ENCODE measurements around the gene C10orf105.

C10orf105 gene

DNA sequence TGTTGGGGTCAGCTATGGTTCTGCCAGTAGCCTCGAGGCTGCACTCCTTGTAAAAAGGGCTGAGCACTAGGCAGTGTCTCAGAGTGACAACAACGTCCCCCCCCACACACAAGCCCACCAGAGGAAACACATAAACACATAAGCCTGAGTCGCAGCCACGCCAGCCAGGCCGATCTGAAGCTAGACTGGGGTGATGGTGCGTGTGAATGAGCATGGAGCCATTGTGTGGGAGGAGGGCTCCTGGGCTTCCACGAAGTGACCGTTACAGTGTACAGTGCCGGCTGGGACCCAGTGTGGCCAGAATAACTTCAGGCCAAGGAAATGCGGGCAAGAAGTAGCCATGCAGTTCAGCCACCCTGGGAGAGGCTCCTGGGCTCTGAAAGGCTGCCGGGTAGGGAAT, 3.7 kb upstream of the C10orf105 start:
- H3K4me3 ChIP-seq (ENCODE audit: low read depth, low read length) = no peak overlapping the region
- no peaks in the 10 kb centered on the region for H3K36me3 ChIP-seq (ENCODE audit: control insufficient read depth, insufficient read depth, low read length)
- H3K4me1 ChIP-seq (ENCODE audit: control insufficient read depth, insufficient read depth, low read length) = peaks cover 15% of the 10 kb centered on the region
- no peak overlapping the region for H3K9ac ChIP-seq (ENCODE audit: low read length)
- H3K27ac ChIP-seq (ENCODE audit: low read depth, low read length) = no peak overlapping the region
- no peaks in the 10 kb centered on the region for H3K9me3 ChIP-seq (ENCODE audit: control insufficient read depth, insufficient read depth, low read depth, low read length)
- H3K27me3 ChIP-seq (ENCODE audit: control insufficient read depth, insufficient read depth, low read length) = peaks cover 13% of the 10 kb centered on the region; the same call in 1 of the 2 replicates

DNA sequence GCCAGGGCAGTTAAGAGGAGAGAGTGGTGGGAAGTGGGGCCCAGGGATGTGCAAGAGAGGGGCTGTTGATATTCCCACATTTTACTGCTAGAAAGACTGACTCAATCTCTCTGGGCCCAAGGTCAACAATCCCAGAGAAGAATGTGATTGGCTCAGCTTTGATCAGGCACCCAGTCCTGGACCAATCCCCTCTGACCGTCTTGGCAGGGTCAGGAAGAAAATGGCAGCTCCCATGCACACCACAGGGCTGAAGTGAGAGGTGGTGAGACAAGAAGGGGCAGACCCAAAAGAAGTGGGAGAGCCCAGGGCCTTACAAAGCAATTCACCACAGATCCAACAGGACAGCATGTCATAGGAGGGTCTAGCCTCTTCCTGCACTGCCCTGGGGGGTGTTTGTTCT, 3.3 kb upstream of the C10orf105 start:
- H3K4me1 ChIP-seq (ENCODE audit: control insufficient read depth, insufficient read depth, low read length) = peaks cover 15% of the 10 kb centered on the region
- no peaks in the 10 kb centered on the region for H3K36me3 ChIP-seq (ENCODE audit: control insufficient read depth, insufficient read depth, low read length)
- no peak overlapping the region for H3K9ac ChIP-seq (ENCODE audit: low read length)
- H3K27me3 ChIP-seq (ENCODE audit: control insufficient read depth, insufficient read depth, low read length) = peaks cover 13% of the 10 kb centered on the region; the same call in 1 of the 2 replicates
- H3K9me3 ChIP-seq (ENCODE audit: control insufficient read depth, insufficient read depth, low read depth, low read length) = no peaks in the 10 kb centered on the region
- no peak overlapping the region for H3K4me3 ChIP-seq (ENCODE audit: low read depth, low read length)
- H3K27ac ChIP-seq (ENCODE audit: low read depth, low read length) = no peak overlapping the region

DNA sequence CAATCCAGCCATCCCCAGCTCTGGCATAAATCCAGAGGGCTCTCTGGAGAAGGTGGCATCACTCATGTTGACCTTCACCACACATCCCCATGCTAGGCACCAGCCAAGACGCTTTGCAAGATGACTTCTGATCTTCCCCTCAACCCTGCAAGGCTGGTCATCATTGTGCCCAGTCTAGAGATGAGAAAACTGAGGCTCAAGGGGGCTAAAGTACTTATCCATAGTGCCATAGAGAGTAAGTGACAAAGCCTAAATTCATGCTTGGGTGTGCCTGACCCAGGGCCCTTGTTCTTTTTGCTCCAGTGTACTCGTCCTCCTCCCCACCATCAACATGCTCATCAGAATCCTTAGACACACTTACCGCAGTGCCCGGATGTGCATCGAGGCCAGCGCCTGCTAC, 1.7 kb upstream of the C10orf105 start:
- no peaks in the 10 kb centered on the region for H3K9me3 ChIP-seq (ENCODE audit: control insufficient read depth, insufficient read depth, low read depth, low read length)
- H3K9ac ChIP-seq (ENCODE audit: low read length) = no peak overlapping the region
- no peaks in the 10 kb centered on the region for H3K36me3 ChIP-seq (ENCODE audit: control insufficient read depth, insufficient read depth, low read length)
- H3K27me3 ChIP-seq (ENCODE audit: control insufficient read depth, insufficient read depth, low read length) = peaks cover 13% of the 10 kb centered on the region; the same call in 1 of the 2 replicates
- no peak overlapping the region for H3K4me3 ChIP-seq (ENCODE audit: low read depth, low read length)
- H3K27ac ChIP-seq (ENCODE audit: low read depth, low read length) = no peak overlapping the region
- H3K4me1 ChIP-seq (ENCODE audit: control insufficient read depth, insufficient read depth, low read length) = peaks cover 13% of the 10 kb centered on the region

DNA sequence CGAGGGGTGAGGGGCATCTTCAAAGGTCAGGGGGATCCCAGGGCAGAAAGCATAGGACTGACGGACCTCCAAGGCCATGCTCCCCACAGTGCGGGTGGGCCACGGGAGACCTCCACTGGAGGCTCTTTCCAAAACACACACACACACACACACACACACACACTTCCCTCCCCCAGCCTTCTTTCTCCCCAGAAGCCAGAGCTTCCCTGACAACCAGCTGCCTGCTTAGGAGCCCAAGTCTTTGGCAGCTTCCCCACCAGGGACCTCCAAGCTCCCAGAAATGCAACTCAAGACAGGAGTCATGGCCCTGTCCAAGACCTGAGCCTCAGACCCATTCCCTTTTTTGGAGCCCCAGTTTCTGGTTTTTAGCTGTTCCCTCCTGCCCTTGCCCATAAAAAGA, 710 bp upstream of the C10orf105 start:
- Histone ChIP-seq H3K27me3 (ENCODE audit: control insufficient read depth, insufficient read depth, low read length) (peaks cover 13% of the 10 kb centered on the region; the same call in 1 of the 2 replicates), H3K27ac (ENCODE audit: low read depth, low read length) (no peak overlapping the region), H3K9me3 (ENCODE audit: control insufficient read depth, insufficient read depth, low read depth, low read length) (no peaks in the 10 kb centered on the region), H3K36me3 (ENCODE audit: control insufficient read depth, insufficient read depth, low read length) (no peaks in the 10 kb centered on the region), H3K4me1 (ENCODE audit: control insufficient read depth, insufficient read depth, low read length) (peaks cover 11% of the 10 kb centered on the region), H3K9ac (ENCODE audit: low read length) (no peak overlapping the region), H3K4me3 (ENCODE audit: low read depth, low read length) (no peak overlapping the region)

DNA sequence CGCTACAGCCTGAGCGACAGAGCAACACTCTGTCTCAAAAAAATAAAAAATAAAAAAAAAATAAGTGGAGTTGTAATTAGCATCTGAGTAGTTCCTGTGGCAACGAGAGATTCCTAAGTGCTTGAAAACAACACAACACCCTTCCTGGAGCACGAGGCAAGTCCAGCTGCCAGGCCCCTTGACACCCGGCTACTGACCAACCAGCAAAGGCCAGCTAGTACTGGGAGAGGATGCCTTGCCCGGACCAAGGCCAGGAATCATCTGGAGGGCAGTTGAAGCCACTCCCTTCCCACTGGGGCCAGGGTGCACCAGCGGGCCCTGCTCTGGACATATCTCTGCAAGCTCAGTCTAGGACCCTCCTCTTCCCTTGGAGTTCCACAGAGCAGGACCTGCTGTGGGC, 536 bp downstream of the C10orf105 start:
- Histone ChIP-seq H3K36me3 (ENCODE audit: control insufficient read depth, insufficient read depth, low read length) (no peaks in the 10 kb centered on the region), H3K27me3 (ENCODE audit: control insufficient read depth, insufficient read depth, low read length) (peaks cover 13% of the 10 kb centered on the region; the same call in 1 of the 2 replicates), H3K4me3 (ENCODE audit: low read depth, low read length) (no peak overlapping the region), H3K27ac (ENCODE audit: low read depth, low read length) (no peak overlapping the region), H3K4me1 (ENCODE audit: control insufficient read depth, insufficient read depth, low read length) (peaks cover 11% of the 10 kb centered on the region), H3K9me3 (ENCODE audit: control insufficient read depth, insufficient read depth, low read depth, low read length) (no peaks in the 10 kb centered on the region), H3K9ac (ENCODE audit: low read length) (no peak overlapping the region)

DNA sequence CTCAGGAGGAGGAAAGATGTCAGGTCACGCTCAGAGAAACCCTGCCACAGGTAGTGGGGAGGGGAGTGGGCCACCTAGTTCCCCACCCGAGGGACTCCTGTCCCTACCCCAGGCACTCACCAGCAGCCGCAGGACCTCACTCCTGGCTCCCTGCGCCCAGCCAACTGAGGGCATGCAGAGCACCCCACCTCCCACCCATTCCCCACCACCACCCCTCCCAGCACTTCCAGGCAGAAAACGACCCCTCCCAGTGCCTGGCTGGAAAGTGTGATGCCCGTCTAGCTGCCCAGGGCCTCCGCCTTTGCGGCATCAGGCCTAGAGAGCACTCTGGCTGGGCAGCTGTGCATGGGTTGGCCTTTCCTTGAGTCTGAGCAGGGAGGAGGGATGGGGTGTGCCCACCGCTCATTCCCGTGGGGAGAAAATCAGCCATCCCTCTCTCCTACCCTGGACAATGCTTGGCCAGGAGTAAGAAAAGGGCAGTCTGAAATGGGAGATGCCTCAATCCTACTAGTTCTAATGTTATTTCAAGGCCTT, 1.3 kb downstream of the C10orf105 start:
- H3K27me3 ChIP-seq (ENCODE audit: control insufficient read depth, insufficient read depth, low read length) = peaks cover 13% of the 10 kb centered on the region; the same call in 1 of the 2 replicates
- no peak overlapping the region for H3K27ac ChIP-seq (ENCODE audit: low read depth, low read length)
- H3K4me3 ChIP-seq (ENCODE audit: low read depth, low read length) = no peak overlapping the region
- no peak overlapping the region for H3K9ac ChIP-seq (ENCODE audit: low read length)
- H3K9me3 ChIP-seq (ENCODE audit: control insufficient read depth, insufficient read depth, low read depth, low read length) = no peaks in the 10 kb centered on the region
- no peaks in the 10 kb centered on the region for H3K36me3 ChIP-seq (ENCODE audit: control insufficient read depth, insufficient read depth, low read length)
- H3K4me1 ChIP-seq (ENCODE audit: control insufficient read depth, insufficient read depth, low read length) = peaks cover 18% of the 10 kb centered on the region

DNA sequence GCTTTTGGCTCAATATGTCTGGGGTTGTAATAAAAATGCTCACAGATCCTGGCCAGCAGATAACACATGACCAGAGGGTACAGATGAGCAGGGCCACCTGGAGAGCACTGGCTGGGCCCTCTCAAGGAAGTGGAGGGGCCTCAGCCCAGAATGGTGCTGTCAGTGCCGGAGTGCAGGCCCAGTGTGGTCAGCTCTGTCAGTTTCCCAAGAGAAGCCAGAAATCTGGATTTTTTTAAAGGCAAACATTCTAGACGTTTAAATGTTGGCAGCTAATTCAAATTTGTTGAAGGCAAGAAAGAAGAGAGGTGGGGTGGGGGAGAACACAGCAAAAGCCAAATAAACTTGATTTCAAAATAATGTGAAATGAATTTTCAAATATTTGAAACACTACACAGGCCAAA, 2.0 kb downstream of the C10orf105 start:
- no peaks in the 10 kb centered on the region for H3K9me3 ChIP-seq (ENCODE audit: control insufficient read depth, insufficient read depth, low read depth, low read length)
- peaks cover 21% of the 10 kb centered on the region for H3K4me1 ChIP-seq (ENCODE audit: control insufficient read depth, insufficient read depth, low read length)
- H3K27me3 ChIP-seq (ENCODE audit: control insufficient read depth, insufficient read depth, low read length) = peaks cover 13% of the 10 kb centered on the region; the same call in 1 of the 2 replicates
- no peak overlapping the region for H3K27ac ChIP-seq (ENCODE audit: low read depth, low read length)
- H3K4me3 ChIP-seq (ENCODE audit: low read depth, low read length) = no peak overlapping the region
- no peaks in the 10 kb centered on the region for H3K36me3 ChIP-seq (ENCODE audit: control insufficient read depth, insufficient read depth, low read length)
- no peak overlapping the region for H3K9ac ChIP-seq (ENCODE audit: low read length)

DNA sequence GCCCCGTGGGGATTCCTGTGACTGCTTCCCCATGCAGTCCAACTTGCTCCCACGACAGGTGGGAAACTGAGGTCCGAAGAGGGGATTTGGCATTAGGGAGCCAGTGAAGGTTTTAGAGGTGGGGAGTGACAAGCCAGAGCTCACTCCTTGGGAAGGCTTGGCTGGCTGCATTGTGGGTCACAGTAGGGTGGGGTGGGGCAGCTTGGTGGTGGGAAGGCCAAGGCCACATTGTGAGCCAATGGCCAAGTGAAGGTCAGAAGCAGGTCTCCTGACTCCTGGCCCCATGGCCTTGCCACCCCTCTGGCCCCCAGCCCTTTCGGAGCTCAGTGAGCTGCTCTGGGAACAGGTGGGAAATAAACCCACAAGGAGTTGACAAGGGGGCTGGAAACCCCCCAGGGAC, 2.5 kb downstream of the C10orf105 start:
- peaks cover 13% of the 10 kb centered on the region; the same call in 1 of the 2 replicates for H3K27me3 ChIP-seq (ENCODE audit: control insufficient read depth, insufficient read depth, low read length)
- no peaks in the 10 kb centered on the region for H3K36me3 ChIP-seq (ENCODE audit: control insufficient read depth, insufficient read depth, low read length)
- peaks cover 21% of the 10 kb centered on the region for H3K4me1 ChIP-seq (ENCODE audit: control insufficient read depth, insufficient read depth, low read length)
- H3K9ac ChIP-seq (ENCODE audit: low read length) = no peak overlapping the region
- no peaks in the 10 kb centered on the region for H3K9me3 ChIP-seq (ENCODE audit: control insufficient read depth, insufficient read depth, low read depth, low read length)
- no peak overlapping the region for H3K27ac ChIP-seq (ENCODE audit: low read depth, low read length)
- H3K4me3 ChIP-seq (ENCODE audit: low read depth, low read length) = no peak overlapping the region

DNA sequence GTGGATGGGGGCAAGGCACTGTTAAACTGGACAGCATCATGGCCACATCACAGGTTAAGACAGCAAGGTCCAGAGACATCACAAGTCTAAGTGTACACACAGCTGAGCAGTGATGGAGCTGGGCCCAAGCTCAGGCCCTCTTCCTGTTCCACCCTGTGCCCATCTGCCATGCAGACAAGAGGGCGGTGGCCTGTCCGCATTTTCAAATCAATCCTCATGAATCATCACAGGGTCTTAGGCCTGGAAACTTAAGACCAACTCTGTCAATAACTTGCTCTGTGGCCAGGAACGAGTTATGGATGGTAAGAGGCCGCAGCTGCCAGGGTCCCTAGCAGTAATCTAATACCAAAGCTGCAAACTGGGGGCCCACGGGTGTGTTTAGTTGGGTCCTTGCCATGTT, 3.2 kb downstream of the C10orf105 start:
- Histone ChIP-seq H3K9ac (ENCODE audit: low read length) (no peak overlapping the region), H3K9me3 (ENCODE audit: control insufficient read depth, insufficient read depth, low read depth, low read length) (no peaks in the 10 kb centered on the region), H3K4me3 (ENCODE audit: low read depth, low read length) (no peak overlapping the region), H3K4me1 (ENCODE audit: control insufficient read depth, insufficient read depth, low read length) (peaks cover 21% of the 10 kb centered on the region), H3K27me3 (ENCODE audit: control insufficient read depth, insufficient read depth, low read length) (peaks cover 13% of the 10 kb centered on the region; the same call in 1 of the 2 replicates), H3K27ac (ENCODE audit: low read depth, low read length) (no peak overlapping the region), H3K36me3 (ENCODE audit: control insufficient read depth, insufficient read depth, low read length) (no peaks in the 10 kb centered on the region)

DNA sequence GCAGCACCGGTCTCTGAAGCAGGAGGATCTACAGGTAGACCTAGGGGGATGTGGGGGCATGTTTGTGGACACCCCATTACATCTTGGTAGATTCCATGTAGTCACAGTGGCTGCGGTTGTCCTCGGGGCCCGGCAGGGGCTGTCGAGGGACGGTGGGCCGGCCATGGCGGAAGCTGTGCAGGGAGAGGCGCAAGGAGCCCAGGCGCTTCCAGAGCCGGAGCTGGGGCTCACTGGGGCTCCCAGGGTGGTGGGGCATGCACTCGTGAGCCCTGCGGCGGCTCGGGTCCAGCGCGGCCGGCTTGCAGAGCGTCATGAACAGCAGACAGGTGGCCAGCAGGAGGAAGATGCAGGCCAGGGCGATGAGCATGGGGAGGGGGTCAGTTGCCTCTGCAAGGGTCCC, 3.7 kb downstream of the C10orf105 start:
- Histone ChIP-seq H3K27ac (ENCODE audit: low read depth, low read length) (no peak overlapping the region), H3K4me1 (ENCODE audit: control insufficient read depth, insufficient read depth, low read length) (peaks cover 21% of the 10 kb centered on the region), H3K9me3 (ENCODE audit: control insufficient read depth, insufficient read depth, low read depth, low read length) (no peaks in the 10 kb centered on the region), H3K4me3 (ENCODE audit: low read depth, low read length) (no peak overlapping the region), H3K36me3 (ENCODE audit: control insufficient read depth, insufficient read depth, low read length) (no peaks in the 10 kb centered on the region), H3K9ac (ENCODE audit: low read length) (no peak overlapping the region), H3K27me3 (ENCODE audit: control insufficient read depth, insufficient read depth, low read length) (peaks cover 8% of the 10 kb centered on the region; the same call in 1 of the 2 replicates)

DNA sequence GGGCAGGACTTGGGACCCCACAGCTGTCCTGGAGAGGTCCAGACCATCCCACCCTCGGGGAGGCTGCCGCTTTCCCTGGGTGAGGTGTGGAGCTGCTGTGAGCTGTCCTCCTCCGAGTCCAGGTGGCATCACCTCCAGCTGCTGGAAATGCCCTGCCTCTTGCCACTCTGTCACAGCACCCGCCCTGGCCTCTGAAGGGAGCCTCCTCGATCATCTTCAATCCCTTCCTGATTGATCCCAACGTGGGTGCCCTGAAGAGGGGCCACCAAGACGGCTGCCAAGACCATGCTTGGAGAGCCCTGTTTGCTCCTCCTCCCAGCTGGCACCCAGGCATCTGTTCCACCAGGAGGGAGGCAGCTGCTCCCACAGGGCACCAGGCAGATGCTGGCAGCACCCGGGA, 4.6 kb downstream of the C10orf105 start:
- H3K27me3 ChIP-seq (ENCODE audit: control insufficient read depth, insufficient read depth, low read length) = no peaks in the 10 kb centered on the region
- H3K9me3 ChIP-seq (ENCODE audit: control insufficient read depth, insufficient read depth, low read depth, low read length) = no peaks in the 10 kb centered on the region
- H3K4me3 ChIP-seq (ENCODE audit: low read depth, low read length) = no peak overlapping the region
- no peaks in the 10 kb centered on the region for H3K36me3 ChIP-seq (ENCODE audit: control insufficient read depth, insufficient read depth, low read length)
- no peak overlapping the region for H3K9ac ChIP-seq (ENCODE audit: low read length)
- H3K27ac ChIP-seq (ENCODE audit: low read depth, low read length) = no peak overlapping the region
- H3K4me1 ChIP-seq (ENCODE audit: control insufficient read depth, insufficient read depth, low read length) = peaks cover 18% of the 10 kb centered on the region
